Skeletal muscle satellite cell (primary cell): ENCODE measurements around the gene IGF1.
A peak's percentile ranks its signal among the peaks of the same experiment; 100 is the strongest.

Source experiments
- H3K27me3 ChIP-seq: 2 replicates; pipeline ENCODE4 v1.7.0; 2013; ENCODE audit warnings: low read length; ENCODE audit not compliant: control insufficient read depth, insufficient read depth
- H3K36me3 ChIP-seq: 2 replicates; pipeline ENCODE4 v1.7.0; 2013; ENCODE audit warnings: mild to moderate bottlenecking, control low read depth, low read length; ENCODE audit not compliant: insufficient read depth
- H3K4me1 ChIP-seq: 2 replicates; pipeline ENCODE4 v1.7.0; 2013; ENCODE audit warnings: low read length; ENCODE audit not compliant: control insufficient read depth, insufficient read depth
- H3K4me2 ChIP-seq: 2 replicates; pipeline ENCODE4 v1.7.0; 2013; ENCODE audit warnings: mild to moderate bottlenecking, low read length
- H3K4me3 ChIP-seq: 2 replicates; pipeline ENCODE4 v1.7.0; 2013; ENCODE audit warnings: low read length
- H3K9ac ChIP-seq: 2 replicates; pipeline ENCODE4 v1.7.0; 2013; ENCODE audit warnings: mild to moderate bottlenecking, low read depth, low read length, moderate library complexity
- H3K9me3 ChIP-seq: replicated peaks from 2 replicates; pipeline ENCODE4 v1.7.0; 2013; ENCODE audit warnings: mild to moderate bottlenecking, control low read depth, low read length

IGF1 gene

GRCh38 chr12:102437511-102437910 lies 42.9 kb downstream of the IGF1 start:
- H3K36me3 ChIP-seq: no peaks in the 10 kb centered on the region

GRCh38 chr12:102436867-102437266 lies 43.5 kb downstream of the IGF1 start:
- no peak overlapping the region for H3K4me3 ChIP-seq
- H3K9ac ChIP-seq: no peak overlapping the region
- no peaks in the 10 kb centered on the region for H3K27me3 ChIP-seq
- peaks cover 6% of the 10 kb centered on the region for H3K4me1 ChIP-seq
- H3K4me2 ChIP-seq: no peak overlapping the region
- H3K9me3 ChIP-seq: no peaks in the 10 kb centered on the region
- H3K36me3 ChIP-seq: no peaks in the 10 kb centered on the region

More at GRCh38 chr12:102437511-102437910, 42.9 kb downstream of the IGF1 start:
- no peak overlapping the region for H3K4me3 ChIP-seq
- no peak overlapping the region for H3K9ac ChIP-seq
- peaks cover 6% of the 10 kb centered on the region for H3K4me1 ChIP-seq
- H3K27me3 ChIP-seq: no peaks in the 10 kb centered on the region
- no peak overlapping the region for H3K4me2 ChIP-seq
- no peaks in the 10 kb centered on the region for H3K9me3 ChIP-seq

GRCh38 chr12:102435827-102436436 lies 44.4 kb downstream of the IGF1 start:
- Histone ChIP-seq H3K36me3 (no peaks in the 10 kb centered on the region), H3K4me3 (no peak overlapping the region), H3K4me1 (peaks cover 6% of the 10 kb centered on the region), H3K9me3 (no peaks in the 10 kb centered on the region), H3K4me2 (no peak overlapping the region), H3K9ac (no peak overlapping the region), H3K27me3 (no peaks in the 10 kb centered on the region)

- peaks cover 6% of the 10 kb centered on the region for H3K4me1 ChIP-seq
- H3K4me3 ChIP-seq: no peak overlapping the region
- no peaks in the 10 kb centered on the region for H3K36me3 ChIP-seq
- H3K27me3 ChIP-seq: no peaks in the 10 kb centered on the region
- no peak overlapping the region for H3K4me2 ChIP-seq
- no peak overlapping the region for H3K9ac ChIP-seq
- no peaks in the 10 kb centered on the region for H3K9me3 ChIP-seq
Measured at GRCh38 chr12:102433304-102433703, 47.1 kb downstream of the IGF1 start.

- peaks cover 19% of the 10 kb centered on the region for H3K4me1 ChIP-seq
- no peak overlapping the region for H3K4me2 ChIP-seq
- no peak overlapping the region for H3K9ac ChIP-seq
- no peaks in the 10 kb centered on the region for H3K36me3 ChIP-seq
- H3K9me3 ChIP-seq: no peaks in the 10 kb centered on the region
- no peak overlapping the region for H3K4me3 ChIP-seq
- no peaks in the 10 kb centered on the region for H3K27me3 ChIP-seq
Measured at GRCh38 chr12:102430661-102431060, 49.7 kb downstream of the IGF1 start.

- Histone ChIP-seq H3K4me1 (peaks cover 19% of the 10 kb centered on the region), H3K36me3 (no peaks in the 10 kb centered on the region), H3K4me2 (no peak overlapping the region), H3K9me3 (no peaks in the 10 kb centered on the region), H3K4me3 (no peak overlapping the region), H3K27me3 (no peaks in the 10 kb centered on the region), H3K9ac (no peak overlapping the region)
Measured at GRCh38 chr12:102429211-102430154, 50.9 kb downstream of the IGF1 start.

GRCh38 chr12:102427543-102427941 lies 52.8 kb downstream of the IGF1 start:
- Histone ChIP-seq H3K4me2 (peak overlapping the region; percentile 53), H3K27me3 (no peaks in the 10 kb centered on the region), H3K4me3 (peak overlapping the region; percentile 36), H3K9me3 (no peaks in the 10 kb centered on the region), H3K9ac (peak overlapping the region; percentile 9), H3K4me1 (peaks cover 13% of the 10 kb centered on the region), H3K36me3 (no peaks in the 10 kb centered on the region)

GRCh38 chr12:102426599-102427542 lies 53.5 kb downstream of the IGF1 start:
- Histone ChIP-seq H3K4me1 (peaks cover 13% of the 10 kb centered on the region), H3K9me3 (no peaks in the 10 kb centered on the region), H3K4me3 (peak overlapping the region; percentile 36), H3K4me2 (peak overlapping the region; percentile 53), H3K36me3 (no peaks in the 10 kb centered on the region), H3K27me3 (no peaks in the 10 kb centered on the region), H3K9ac (peak overlapping the region; percentile 9)

- H3K4me2 ChIP-seq: no peak overlapping the region
- H3K27me3 ChIP-seq: no peaks in the 10 kb centered on the region
- H3K9ac ChIP-seq: no peak overlapping the region
- no peak overlapping the region for H3K4me3 ChIP-seq
- no peaks in the 10 kb centered on the region for H3K36me3 ChIP-seq
- peaks cover 13% of the 10 kb centered on the region for H3K4me1 ChIP-seq
- H3K9me3 ChIP-seq: no peaks in the 10 kb centered on the region
Measured at GRCh38 chr12:102425109-102426039, 55.0 kb downstream of the IGF1 start.

- H3K9ac ChIP-seq: no peak overlapping the region
- no peaks in the 10 kb centered on the region for H3K36me3 ChIP-seq
- H3K4me3 ChIP-seq: no peak overlapping the region
- H3K4me1 ChIP-seq: peaks cover 13% of the 10 kb centered on the region
- no peak overlapping the region for H3K4me2 ChIP-seq
- H3K9me3 ChIP-seq: no peaks in the 10 kb centered on the region
- H3K27me3 ChIP-seq: no peaks in the 10 kb centered on the region
Measured at GRCh38 chr12:102423462-102423861, 56.9 kb downstream of the IGF1 start.
